GM12891 (cell line): ENCODE results near the gene ELFN1.

Source experiments
- PAX5 ChIP-seq: IDR thresholded peaks from 2 replicates; pipeline ENCODE4 v1.6.1; 2011; ENCODE audit warnings: low read length, moderate library complexity, mild to moderate bottlenecking; ENCODE audit not compliant: insufficient read depth, severe bottlenecking
- POLR2A ChIP-seq: IDR thresholded peaks from 2 replicates; pipeline ENCODE4 v1.6.1; 2011; ENCODE audit warnings: low read depth, low read length, control low read depth
- POLR2AphosphoS5 ChIP-seq: IDR thresholded peaks from 2 replicates; pipeline ENCODE4 v1.6.1; 2011; ENCODE audit warnings: low read depth, low read length, control low read depth
- POU2F2 ChIP-seq: IDR thresholded peaks from 2 replicates; pipeline ENCODE4 v1.6.1; 2011; ENCODE audit warnings: low read depth, mild to moderate bottlenecking, control low read depth, low read length, moderate library complexity
- TAF1 ChIP-seq: IDR thresholded peaks from 2 replicates; pipeline ENCODE4 v1.6.1; 2011; ENCODE audit warnings: low read depth, low read length, control low read depth

GRCh38 chr7:1640376-1641172 lies 29.5 kb upstream of the ELFN1 start:
- TF ChIP-seq POLR2A = no peak
- no peak for TF ChIP-seq POLR2AphosphoS5
- no peak for TF ChIP-seq POU2F2
- no peak for TF ChIP-seq TAF1
- TF ChIP-seq PAX5 = no peak
